NCI-H69 (cell line): ENCODE results near the gene LCP1.

Experiments
- DNase-seq: peaks from one replicate; lab custom pipeline; 2025; lab: John Stamatoyannopoulos, UW

LCP1 gene

DNA sequence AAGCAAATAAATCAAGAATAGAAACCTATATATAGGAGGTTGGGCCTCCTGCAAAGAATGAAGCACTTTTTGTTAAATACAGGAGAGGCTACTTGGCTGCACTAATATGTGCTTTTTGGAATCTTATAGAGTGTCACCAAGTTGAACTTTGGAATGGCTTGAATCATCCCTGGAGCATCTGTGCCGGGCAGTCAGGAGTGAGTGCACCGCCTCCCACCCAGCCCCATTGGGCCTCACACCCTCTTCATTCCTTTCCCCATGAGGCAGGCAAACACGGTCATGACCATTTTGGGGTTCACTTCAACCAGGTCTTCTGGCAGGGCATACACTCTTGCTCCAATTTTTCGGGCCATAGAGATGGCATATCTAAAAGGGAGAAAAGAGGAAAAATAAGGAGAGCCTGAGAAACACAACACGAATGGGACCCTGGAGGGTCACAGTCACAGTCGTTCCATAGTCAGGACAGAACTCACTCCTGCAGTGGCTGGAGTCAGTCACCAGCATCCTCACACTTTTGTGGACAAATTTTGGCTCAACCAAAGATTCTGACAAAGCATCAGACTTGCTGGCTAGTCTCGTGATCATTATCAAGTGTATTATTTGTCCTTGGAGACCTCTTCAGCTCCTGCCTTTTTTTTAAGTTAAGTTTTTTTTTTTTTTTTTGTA lies 54.5 kb downstream of the LCP1 start:
- DNase-seq: no peak

- peak; percentile 72 for DNase-seq
These were observed 55.2 kb downstream of the LCP1 start for GRCh38 chr13:46126552-46127357.

DNA sequence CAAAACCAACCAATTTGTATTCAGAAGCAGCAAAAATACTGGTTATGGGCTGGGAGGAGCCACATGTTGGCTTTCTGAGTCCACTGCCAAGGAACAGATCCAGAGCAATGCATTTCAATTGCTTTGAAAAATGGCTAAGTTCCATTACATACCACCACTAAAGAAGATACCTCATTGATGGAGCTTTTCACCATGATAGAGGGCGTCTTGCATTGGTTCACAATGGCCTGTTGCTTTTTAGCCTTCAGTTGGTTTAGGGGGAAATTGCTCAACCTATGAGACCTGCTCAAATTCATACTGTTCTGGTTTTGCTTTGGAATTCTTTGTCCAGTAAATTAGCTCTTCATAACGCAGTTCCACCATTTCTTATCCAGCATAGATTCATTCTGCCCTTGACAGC lies 55.9 kb downstream of the LCP1 start:
- no peak for DNase-seq

DNA sequence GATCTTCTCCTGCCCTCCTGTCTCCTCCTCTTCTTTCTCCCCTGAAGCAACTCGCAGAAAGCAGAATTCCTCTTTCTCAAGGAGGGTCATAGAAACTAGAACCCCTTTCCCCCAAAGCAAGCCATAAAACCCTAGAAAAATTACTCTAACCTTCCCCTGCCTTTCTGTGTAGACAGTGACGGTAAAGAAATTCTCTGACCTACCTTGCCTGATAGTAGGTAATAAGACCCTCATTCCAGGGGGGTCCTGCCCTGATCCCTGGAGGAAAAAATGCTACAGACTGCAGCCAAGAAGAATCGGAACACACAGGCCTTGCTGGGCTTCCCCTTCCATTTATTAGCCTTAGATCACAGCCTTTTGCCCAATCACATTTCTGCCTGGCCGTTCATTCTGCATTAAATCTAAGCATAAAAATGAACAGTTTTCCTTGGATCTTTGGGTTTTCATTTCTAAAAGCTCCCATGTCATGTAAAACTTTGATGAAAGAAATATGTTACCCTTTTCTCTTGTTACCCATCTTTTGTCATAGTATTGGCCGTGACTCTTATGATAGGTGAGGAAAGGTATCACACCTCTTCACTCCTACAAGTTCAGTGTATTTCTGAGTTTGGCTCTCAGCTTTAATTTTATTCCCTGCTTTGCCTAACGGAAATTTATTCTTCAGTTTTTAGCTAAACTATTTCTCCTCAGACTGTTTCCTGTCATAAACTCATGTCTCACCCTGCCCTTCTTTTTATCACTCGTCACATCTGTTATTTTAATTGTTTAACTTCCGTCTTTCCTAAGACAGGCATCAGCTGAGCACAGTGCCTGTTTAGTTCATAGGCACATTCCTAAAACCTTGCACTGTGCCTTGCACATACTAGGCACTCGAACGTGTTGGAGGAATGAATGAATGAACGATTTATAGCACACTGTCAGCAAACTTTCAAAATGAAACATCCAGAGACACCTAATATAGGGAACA lies 56.7 kb downstream of the LCP1 start:
- DNase-seq: no peak

DNA sequence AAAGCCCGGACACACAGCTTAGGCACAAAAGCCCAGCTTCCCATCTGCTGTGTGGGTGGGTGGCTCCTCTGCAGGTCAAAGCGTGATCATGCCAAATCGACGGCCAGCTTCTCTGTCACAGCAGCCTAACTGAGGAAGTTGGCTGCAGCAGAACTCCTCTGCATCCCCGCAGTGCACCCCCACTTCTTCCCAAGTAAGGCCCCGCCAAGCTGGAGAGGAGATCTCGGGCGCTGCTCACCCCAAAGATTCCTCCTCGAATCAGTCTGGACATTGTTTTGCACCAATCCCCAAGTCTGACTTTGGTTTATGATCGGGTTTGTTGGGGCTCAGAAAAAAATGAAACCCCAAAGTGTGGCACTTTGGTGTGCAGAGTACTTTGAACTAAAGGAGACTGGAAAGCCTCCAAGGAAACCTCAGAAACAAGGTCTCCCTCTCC lies 57.4 kb downstream of the LCP1 start:
- DNase-seq: no peak

GRCh38 chr13:46122304-46122703 lies 59.7 kb downstream of the LCP1 start:
- no peak for DNase-seq

- DNase-seq: no peak
These were observed 60.3 kb downstream of the LCP1 start for GRCh38 chr13:46121597-46122163.

DNA sequence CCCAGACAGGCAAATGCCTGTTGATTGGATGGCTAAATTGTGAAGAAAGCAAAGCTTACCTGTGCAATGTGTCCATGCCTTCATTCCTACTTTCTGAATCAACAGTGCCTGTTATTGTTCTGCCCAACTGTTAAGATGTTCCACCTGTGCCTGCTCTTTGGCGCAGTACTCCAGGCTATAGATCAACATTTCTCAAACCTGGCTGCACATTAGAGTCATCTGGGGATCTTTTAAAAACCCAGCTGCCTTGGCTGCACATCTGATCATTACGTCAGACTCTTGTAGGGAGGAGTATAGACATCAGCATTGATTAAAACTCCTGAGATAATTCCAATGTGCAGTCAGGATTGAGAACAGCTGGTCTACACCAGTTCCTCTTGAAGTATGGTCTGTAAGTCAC lies 60.9 kb downstream of the LCP1 start:
- DNase-seq: no peak

DNA sequence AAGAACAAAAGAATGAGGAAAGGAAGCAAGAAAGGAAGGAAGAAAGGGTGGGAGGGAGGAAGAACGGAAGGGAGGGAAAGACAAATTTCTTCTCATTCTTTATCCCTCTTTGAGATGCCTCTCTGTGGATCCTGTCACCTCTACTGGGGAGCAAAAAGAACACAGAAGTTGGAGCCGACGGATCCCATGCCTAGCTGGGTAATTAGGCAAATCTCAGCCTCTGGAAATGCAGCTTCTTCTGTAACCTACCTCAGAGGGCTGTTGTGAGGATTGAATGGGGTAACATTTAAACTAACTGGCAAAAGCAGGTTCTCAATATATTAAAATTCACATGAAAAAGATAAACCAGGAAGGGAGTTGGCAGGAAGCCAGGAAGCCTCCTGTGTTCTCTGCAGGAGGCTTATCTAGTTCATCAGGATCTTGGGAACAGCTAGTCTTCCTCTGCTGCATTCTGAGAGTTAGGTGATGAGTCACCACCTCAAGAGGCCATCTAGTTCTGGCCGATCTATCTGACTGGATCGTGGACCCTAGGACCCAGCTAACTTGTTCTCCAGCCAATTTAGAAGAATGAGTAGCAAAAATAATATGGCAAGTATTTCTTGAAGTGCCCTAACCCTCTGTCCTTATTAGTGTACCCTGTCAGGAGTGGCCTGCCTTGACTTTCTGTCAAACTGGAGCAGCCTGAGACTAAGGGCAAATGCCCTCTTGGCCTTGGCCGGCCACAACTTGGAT lies 61.9 kb downstream of the LCP1 start:
- DNase-seq: peak; percentile 41

GRCh38 chr13:46116653-46117502 lies 65.1 kb downstream of the LCP1 start:
- DNase-seq: no peak

DNA sequence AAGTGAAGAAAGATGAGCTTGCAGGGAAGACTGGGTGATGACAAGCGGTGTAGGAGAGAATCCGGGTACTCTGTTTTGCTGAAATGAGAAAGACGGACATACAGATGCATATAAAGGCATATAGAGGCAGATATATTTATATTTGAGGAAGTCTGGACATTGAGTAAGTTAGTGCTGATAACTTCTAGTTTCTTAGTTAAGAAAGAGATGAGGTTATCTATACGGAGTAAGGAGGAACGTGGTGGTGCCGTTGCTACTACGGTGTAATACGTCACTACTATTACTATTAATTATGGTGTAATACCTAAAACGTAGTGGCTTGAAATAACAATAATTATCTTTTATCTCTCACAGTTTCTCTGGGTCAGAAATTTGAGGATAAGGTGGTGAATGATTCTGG lies 67.4 kb downstream of the LCP1 start:
- no peak for DNase-seq

DNA sequence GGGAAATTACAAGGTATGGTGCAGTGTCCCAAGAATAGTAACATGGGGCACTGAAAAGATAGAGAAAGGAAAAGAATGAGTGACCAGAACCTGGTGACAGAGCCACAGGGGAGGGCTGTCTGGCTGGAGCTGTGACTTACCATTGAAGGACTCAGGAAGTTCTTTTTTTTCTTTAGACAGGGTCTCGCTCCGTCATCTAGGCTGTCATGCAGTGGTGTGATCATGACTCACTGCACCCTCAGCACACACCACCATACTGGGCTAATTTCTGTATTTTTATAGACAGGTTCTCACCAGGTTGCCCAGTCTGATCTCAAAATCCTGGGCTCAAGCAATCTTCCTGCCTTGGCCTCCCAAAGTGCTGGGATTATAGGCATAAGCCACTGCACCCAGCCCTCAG lies 68.4 kb downstream of the LCP1 start:
- DNase-seq: no peak

GRCh38 chr13:46111151-46111550 lies 70.8 kb downstream of the LCP1 start:
- no peak for DNase-seq

- DNase-seq: no peak
These were observed 72.5 kb downstream of the LCP1 start for GRCh38 chr13:46109451-46109850.

DNA sequence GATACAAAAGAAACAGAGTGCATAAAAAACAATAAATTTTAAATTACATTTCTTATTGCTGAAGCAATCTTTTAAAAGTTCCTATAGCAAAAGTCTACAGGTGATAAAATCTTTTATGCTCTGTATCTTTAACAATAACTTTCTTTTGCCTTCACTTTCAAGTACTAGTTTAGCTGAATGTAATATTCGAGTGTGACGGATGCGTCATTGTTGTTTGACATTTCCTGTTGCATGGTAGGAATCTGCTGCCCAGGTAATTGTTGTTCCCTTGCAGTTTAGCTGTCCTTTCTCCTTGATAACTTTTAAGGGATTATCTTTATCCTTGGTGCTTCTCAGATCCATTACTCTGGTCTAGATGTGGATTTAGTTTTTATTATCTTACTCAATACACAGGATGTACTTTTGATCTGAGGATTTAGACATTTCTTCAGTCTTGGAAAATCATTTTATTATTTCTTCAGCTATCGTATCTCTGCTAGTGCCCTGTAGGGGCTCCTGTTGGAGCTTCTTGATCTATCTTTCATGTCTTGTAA lies 75.1 kb downstream of the LCP1 start:
- peak; percentile 1 for DNase-seq

- no peak for DNase-seq
These were observed 77.1 kb downstream of the LCP1 start, which contains the start of gene CPB2 for GRCh38 chr13:46104868-46105267. TSS of gene CPB2 (minus strand) at chr13:46105033. CDS start at chr13:46105009, 24 bp downstream.

DNA sequence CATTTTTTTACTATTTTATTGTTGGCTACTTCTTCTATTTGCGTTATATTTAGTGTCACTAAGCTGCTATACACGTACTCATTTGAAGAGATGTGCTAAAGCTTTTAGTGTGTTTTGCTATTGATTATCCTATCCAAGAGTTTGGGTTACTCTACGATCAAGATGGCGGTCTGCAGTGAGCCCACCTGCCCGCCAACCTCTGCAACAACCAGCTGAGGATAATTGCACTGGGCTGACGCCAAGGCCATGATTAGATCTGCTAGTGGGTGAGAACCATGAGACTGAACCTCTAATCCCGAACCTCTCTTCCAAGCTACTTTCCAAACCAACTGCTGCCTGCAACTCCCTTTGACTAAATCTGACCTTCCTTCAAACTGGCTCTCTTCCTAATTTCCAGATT lies 78.9 kb downstream of the LCP1 start:
- DNase-seq: no peak

- DNase-seq: no peak
These were observed 79.7 kb downstream of the LCP1 start for GRCh38 chr13:46102255-46102605.

- peak; percentile 63 for DNase-seq
These were observed 80.3 kb downstream of the LCP1 start for GRCh38 chr13:46101484-46102254.
